MM.1S (cell line): ENCODE results near the gene ARPC5L.

Source experiments
- EZH2 ChIP-seq: fragments of 300-600 bp; sonication (generic); optimal IDR thresholded peaks from 2 replicates; pipeline ENCODE3; 2017; ENCODE audit warnings: low read depth, mild to moderate bottlenecking, antibody characterized with exemption, low read length, mixed read lengths
- EZH2phosphoT487 ChIP-seq: fragments of 300-600 bp; sonication (generic); IDR thresholded peaks from 2 replicates; pipeline ENCODE4 v1.6.1; 2018; ENCODE audit warnings: antibody characterized with exemption, low read length
- TF ChIP-seq, protein P1 (sequence below): fragments of 300-600 bp; sonication (generic); IDR thresholded peaks from 2 replicates; pipeline ENCODE4 v1.5.1; 2016; ENCODE audit warnings: antibody characterized with exemption, low read length, mixed read lengths

DNA sequence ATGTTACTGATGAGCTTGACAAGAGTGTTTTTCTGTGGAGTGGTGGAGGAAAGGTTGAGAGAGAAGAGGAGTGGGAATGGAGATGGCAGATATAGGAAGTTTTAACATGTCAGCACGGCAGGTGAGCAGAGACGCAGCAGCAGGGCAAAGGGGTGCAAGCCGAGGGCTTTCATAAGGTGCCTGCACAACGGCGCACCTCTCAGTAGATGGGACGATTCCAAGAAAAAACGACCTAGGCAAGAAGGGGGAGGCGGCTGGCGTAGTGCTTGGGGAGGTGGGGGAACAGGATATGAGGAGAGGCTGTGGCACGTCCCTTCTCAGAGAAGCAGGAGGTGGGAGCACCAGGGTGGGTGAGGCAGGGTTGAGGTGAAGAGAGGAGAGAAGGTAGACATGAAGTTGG lies 24.5 kb downstream of the ARPC5L start:
- TF ChIP-seq, protein P1, sequence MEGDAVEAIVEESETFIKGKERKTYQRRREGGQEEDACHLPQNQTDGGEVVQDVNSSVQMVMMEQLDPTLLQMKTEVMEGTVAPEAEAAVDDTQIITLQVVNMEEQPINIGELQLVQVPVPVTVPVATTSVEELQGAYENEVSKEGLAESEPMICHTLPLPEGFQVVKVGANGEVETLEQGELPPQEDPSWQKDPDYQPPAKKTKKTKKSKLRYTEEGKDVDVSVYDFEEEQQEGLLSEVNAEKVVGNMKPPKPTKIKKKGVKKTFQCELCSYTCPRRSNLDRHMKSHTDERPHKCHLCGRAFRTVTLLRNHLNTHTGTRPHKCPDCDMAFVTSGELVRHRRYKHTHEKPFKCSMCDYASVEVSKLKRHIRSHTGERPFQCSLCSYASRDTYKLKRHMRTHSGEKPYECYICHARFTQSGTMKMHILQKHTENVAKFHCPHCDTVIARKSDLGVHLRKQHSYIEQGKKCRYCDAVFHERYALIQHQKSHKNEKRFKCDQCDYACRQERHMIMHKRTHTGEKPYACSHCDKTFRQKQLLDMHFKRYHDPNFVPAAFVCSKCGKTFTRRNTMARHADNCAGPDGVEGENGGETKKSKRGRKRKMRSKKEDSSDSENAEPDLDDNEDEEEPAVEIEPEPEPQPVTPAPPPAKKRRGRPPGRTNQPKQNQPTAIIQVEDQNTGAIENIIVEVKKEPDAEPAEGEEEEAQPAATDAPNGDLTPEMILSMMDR = no peak
- TF ChIP-seq EZH2 = no peak
- no peak for TF ChIP-seq EZH2phosphoT487
